ENCODE results near the gene CATSPER3.

DNA sequence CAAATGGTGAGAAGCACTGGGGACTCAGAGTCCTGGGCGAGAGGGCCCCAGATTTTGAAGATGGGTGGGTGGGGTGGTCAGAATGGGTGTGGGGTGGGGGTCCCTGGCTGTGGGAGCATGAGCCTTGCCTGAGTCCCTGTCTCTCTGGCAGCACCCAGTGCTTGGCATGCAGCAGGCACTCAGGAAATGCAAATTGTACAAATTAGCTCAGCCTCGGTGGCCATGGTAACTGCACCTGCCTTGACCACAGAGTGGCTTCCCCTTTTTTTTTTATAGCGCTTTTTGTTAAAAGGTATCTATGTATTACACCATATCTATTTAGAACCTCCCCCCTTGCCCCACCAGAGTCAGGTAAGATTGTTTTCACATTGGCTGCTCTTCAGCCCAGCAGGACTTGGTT is 85.6 kb downstream of the CATSPER3 start:
- TF ChIP-seq, protein P1, sequence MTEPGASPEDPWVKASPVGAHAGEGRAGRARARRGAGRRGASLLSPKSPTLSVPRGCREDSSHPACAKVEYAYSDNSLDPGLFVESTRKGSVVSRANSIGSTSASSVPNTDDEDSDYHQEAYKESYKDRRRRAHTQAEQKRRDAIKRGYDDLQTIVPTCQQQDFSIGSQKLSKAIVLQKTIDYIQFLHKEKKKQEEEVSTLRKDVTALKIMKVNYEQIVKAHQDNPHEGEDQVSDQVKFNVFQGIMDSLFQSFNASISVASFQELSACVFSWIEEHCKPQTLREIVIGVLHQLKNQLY (CRISPR knock-in tag; IDR thresholded peaks at IDR 0.05), result no peak
- TF ChIP-seq SP1 (CRISPR knock-in tag; conservative IDR thresholded peaks at IDR 0.05) (no peak), RELA (CRISPR knock-in tag; IDR thresholded peaks at IDR 0.05; ENCODE audit: borderline replicate concordance) (no peak), ATF1 (CRISPR knock-in tag; IDR thresholded peaks at IDR 0.05) (no peak), ZNF232 (CRISPR knock-in tag; IDR thresholded peaks at IDR 0.05) (no peak), NFYB (CRISPR knock-in tag; conservative IDR thresholded peaks at IDR 0.05; ENCODE audit: low read depth) (no peak), CREB1 (CRISPR knock-in tag; IDR thresholded peaks at IDR 0.05) (no peak), TP53 (CRISPR knock-in tag; IDR thresholded peaks at IDR 0.05) (no peak)
- TF ChIP-seq, protein P2, sequence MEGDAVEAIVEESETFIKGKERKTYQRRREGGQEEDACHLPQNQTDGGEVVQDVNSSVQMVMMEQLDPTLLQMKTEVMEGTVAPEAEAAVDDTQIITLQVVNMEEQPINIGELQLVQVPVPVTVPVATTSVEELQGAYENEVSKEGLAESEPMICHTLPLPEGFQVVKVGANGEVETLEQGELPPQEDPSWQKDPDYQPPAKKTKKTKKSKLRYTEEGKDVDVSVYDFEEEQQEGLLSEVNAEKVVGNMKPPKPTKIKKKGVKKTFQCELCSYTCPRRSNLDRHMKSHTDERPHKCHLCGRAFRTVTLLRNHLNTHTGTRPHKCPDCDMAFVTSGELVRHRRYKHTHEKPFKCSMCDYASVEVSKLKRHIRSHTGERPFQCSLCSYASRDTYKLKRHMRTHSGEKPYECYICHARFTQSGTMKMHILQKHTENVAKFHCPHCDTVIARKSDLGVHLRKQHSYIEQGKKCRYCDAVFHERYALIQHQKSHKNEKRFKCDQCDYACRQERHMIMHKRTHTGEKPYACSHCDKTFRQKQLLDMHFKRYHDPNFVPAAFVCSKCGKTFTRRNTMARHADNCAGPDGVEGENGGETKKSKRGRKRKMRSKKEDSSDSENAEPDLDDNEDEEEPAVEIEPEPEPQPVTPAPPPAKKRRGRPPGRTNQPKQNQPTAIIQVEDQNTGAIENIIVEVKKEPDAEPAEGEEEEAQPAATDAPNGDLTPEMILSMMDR (IDR thresholded peaks at IDR 0.05), result no peak
- TF ChIP-seq, protein P3, sequence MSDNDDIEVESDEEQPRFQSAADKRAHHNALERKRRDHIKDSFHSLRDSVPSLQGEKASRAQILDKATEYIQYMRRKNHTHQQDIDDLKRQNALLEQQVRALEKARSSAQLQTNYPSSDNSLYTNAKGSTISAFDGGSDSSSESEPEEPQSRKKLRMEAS (CRISPR knock-in tag; IDR thresholded peaks at IDR 0.05), result no peak

All from WTC11 (cell line).